ENCODE results near the gene NUDT4. TPM values are rescaled to one million over a fixed set of nuclear protein-coding genes. Genes with fewer than 3 reads are reported as not detected.
A peak's percentile ranks its signal among the peaks of the same experiment; 100 is the strongest.

Gene NUDT4
- total RNA-seq, 1 experiment from 2014 or later = 30.2 TPM

DNA sequence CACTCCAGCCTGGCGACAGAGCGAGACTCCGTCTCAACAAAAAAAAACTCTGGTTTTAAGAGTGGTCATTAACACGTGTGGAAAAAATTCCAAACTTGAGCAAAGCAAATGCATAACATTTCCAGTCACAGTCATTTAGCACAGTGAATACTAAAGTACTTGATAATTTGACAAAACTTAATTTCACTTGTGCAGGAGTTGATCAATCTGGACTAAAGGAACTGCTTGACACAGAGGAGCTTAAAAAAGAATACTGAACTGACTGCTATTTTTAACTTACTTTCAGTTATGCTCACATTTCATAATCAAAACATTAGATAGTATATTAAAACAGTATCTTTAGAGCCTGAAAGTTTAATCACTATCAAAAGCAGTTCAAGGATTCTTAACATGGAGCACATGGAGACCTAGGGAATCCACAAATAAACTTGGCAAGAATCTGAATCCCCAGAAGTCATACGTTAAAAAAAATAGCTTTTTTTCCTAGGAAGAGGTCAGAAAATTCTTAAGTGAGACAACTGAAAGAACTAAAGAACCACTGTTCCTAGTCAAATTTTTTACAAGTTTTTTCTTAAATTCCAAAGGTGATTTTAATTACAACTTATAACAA, 56.6 kb downstream of the NUDT4 start:
- ATAC-seq = no peak

DNA sequence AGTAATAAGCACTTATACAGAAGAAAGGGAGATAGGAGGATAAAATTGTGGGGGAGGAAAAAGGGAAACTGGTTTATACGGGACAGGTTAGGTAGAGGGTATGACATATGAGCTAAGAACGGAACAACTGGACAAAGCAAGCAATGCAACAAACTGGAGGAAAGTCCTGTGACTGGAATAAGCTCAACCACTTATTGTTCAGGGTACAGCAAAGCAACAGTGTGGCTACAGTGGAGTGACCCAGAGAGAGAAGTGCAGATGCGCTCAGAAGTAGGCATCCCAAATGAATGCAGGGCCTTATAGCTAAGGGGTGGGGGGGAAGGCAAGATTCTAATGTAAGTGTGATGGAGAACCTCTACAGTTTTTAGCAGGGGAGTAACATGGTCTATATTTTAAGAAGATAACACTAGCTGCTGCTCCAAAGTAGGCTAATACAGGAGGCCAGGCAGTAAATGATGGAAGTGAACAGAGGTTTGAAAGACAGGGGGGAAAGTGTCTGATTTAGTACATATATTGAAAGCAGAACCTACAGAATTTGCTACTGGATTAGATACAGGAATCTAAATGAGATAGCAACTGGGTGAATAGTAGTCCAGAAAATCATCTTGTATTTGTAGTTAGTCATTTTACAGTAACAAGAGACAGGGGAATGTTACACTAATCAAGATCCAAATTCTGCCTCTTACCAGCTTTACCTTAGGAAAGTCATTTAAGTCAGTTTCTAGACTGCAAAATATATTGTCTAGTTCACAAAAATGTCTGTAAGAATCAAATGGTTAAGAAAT, 60.7 kb downstream of the NUDT4 start:
- ATAC-seq (no peak), DNase-seq (no peak)
- ChIA-PET POLR2A (ENCODE audit: unreplicated experiment) (no interaction called here), CTCF (interaction anchor here (0.6 kb wide), 1 partner anchor 27 kb away, joined by 3 read pairs; no protein-coding TSS in a partner anchor)
- H3K9ac ChIP-seq (ENCODE audit: low read length) = no peak overlapping the region
- intact Hi-C loops (cut with micrococcal nuclease) = no loop called here
- H4K20me1 ChIP-seq (ENCODE audit: low read length) = peaks cover 66% of the 10 kb centered on the region
- no TSS peak for BruUV-seq (replicated peaks)
- H3K9me2 ChIP-seq (replicated peaks; ENCODE audit: low read length) = no peaks in the 10 kb centered on the region
- no peaks in the 10 kb centered on the region for H3K27me3 ChIP-seq (ENCODE audit: low read length)
- peaks cover 39% of the 10 kb centered on the region for H3K4me1 ChIP-seq (ENCODE audit: insufficient read depth, low read length)
- no peaks in the 10 kb centered on the region for H3F3A ChIP-seq (ENCODE audit: low read length, unreplicated experiment)
- TF ChIP-seq, protein P1, sequence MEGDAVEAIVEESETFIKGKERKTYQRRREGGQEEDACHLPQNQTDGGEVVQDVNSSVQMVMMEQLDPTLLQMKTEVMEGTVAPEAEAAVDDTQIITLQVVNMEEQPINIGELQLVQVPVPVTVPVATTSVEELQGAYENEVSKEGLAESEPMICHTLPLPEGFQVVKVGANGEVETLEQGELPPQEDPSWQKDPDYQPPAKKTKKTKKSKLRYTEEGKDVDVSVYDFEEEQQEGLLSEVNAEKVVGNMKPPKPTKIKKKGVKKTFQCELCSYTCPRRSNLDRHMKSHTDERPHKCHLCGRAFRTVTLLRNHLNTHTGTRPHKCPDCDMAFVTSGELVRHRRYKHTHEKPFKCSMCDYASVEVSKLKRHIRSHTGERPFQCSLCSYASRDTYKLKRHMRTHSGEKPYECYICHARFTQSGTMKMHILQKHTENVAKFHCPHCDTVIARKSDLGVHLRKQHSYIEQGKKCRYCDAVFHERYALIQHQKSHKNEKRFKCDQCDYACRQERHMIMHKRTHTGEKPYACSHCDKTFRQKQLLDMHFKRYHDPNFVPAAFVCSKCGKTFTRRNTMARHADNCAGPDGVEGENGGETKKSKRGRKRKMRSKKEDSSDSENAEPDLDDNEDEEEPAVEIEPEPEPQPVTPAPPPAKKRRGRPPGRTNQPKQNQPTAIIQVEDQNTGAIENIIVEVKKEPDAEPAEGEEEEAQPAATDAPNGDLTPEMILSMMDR (conservative IDR thresholded peaks at IDR 0.05; ENCODE audit: low read depth, low read length) = no peak
- TF ChIP-seq EZH2phosphoT487 (IDR thresholded peaks at IDR 0.05; ENCODE audit: borderline replicate concordance, low read length) = no peak
- TF ChIP-seq EZH2 (IDR thresholded peaks at IDR 0.05; ENCODE audit: low read length, unreplicated experiment) = no peak
- H3K4me2 ChIP-seq (ENCODE audit: low read length) = peak overlapping the region; percentile 91
- H2AFZ ChIP-seq (ENCODE audit: low read length) = no peak overlapping the region
- peaks cover 2% of the 10 kb centered on the region; the same call in 1 of the 2 replicates for H3K36me3 ChIP-seq (ENCODE audit: low read depth, low read length)
- H3K27ac ChIP-seq (ENCODE audit: low read length) = no peak overlapping the region
- H3K4me3 ChIP-seq (ENCODE audit: low read length) = no peak overlapping the region
- H3K9me3 ChIP-seq (ENCODE audit: low read length) = no peaks in the 10 kb centered on the region
- peaks cover 83% of the 10 kb centered on the region for H3K79me2 ChIP-seq (ENCODE audit: low read length)

More for the DNA sequence above, 56.6 kb downstream of the NUDT4 start:
- H3F3A ChIP-seq (ENCODE audit: low read length, unreplicated experiment) = no peaks in the 10 kb centered on the region
- TF ChIP-seq, protein P1 (conservative IDR thresholded peaks at IDR 0.05; ENCODE audit: low read depth, low read length) = no peak
- TF ChIP-seq EZH2 (IDR thresholded peaks at IDR 0.05; ENCODE audit: low read length, unreplicated experiment) (no peak), EZH2phosphoT487 (IDR thresholded peaks at IDR 0.05; ENCODE audit: borderline replicate concordance, low read length) (no peak)
- ChIA-PET POLR2A (ENCODE audit: unreplicated experiment) (no interaction called here), CTCF (no interaction called here)
- peaks cover 99% of the 10 kb centered on the region for H3K79me2 ChIP-seq (ENCODE audit: low read length)
- H3K4me2 ChIP-seq (ENCODE audit: low read length) = no peak overlapping the region
- H3K27ac ChIP-seq (ENCODE audit: low read length) = no peak overlapping the region
- no peak overlapping the region for H2AFZ ChIP-seq (ENCODE audit: low read length)
- H3K9ac ChIP-seq (ENCODE audit: low read length) = no peak overlapping the region
- no peak for DNase-seq
- peaks cover 3% of the 10 kb centered on the region; the same call in 1 of the 2 replicates for H3K36me3 ChIP-seq (ENCODE audit: low read depth, low read length)
- H3K9me3 ChIP-seq (ENCODE audit: low read length) = no peaks in the 10 kb centered on the region
- H4K20me1 ChIP-seq (ENCODE audit: low read length) = peaks cover 78% of the 10 kb centered on the region
- no peaks in the 10 kb centered on the region for H3K9me2 ChIP-seq (replicated peaks; ENCODE audit: low read length)
- BruUV-seq (replicated peaks) = no TSS peak
- peaks cover 21% of the 10 kb centered on the region for H3K4me1 ChIP-seq (ENCODE audit: insufficient read depth, low read length)
- no peaks in the 10 kb centered on the region for H3K27me3 ChIP-seq (ENCODE audit: low read length)
- intact Hi-C loops (cut with micrococcal nuclease) = no loop called here
- H3K4me3 ChIP-seq (ENCODE audit: low read length) = no peak overlapping the region

Measured in PC-3 (cell line).